EL (cell line): ENCODE measurements around the gene HOXA7.

Source experiments
- DNase-seq: peaks from one replicate; pipeline ENCODE4 v3.0.0-alpha.2; 2016

HOXA7 gene

GRCh38 chr7:27193335-27194001 lies 37.0 kb upstream of the HOXA7 start:
- DNase-seq, result peak; percentile 68

GRCh38 chr7:27192546-27193334 lies 36.3 kb upstream of the HOXA7 start:
- DNase-seq, result peak; percentile 73

GRCh38 chr7:27191833-27192545 lies 35.5 kb upstream of the HOXA7 start:
- DNase-seq, result peak; percentile 81

- DNase-seq, result peak; percentile 53
These were observed 34.8 kb upstream of the HOXA7 start for GRCh38 chr7:27191161-27191731.

GRCh38 chr7:27189997-27190748 lies 33.7 kb upstream of the HOXA7 start:
- DNase-seq, result peak; percentile 45

- DNase-seq, result peak; percentile 85
These were observed 33.0 kb upstream of the HOXA7 start for GRCh38 chr7:27189295-27189996.

- DNase-seq, result peak; percentile 72
These were observed 32.2 kb upstream of the HOXA7 start for GRCh38 chr7:27188386-27189294.

GRCh38 chr7:27187475-27188385 lies 31.3 kb upstream of the HOXA7 start:
- DNase-seq, result peak; percentile 59

GRCh38 chr7:27186668-27187474 lies 30.4 kb upstream of the HOXA7 start:
- peak; percentile 64 for DNase-seq

GRCh38 chr7:27185854-27186667 lies 29.6 kb upstream of the HOXA7 start:
- peak; percentile 53 for DNase-seq

GRCh38 chr7:27185013-27185853 lies 28.8 kb upstream of the HOXA7 start, which contains the start of gene HOXA11:
TSS of gene HOXA11 (minus strand) at chr7:27185232. CDS start at chr7:27185144, 88 bp downstream.
- peak; percentile 98 for DNase-seq

- DNase-seq, result peak; percentile 49
These were observed 28.0 kb upstream of the HOXA7 start for GRCh38 chr7:27184337-27185012.

- peak; percentile 33 for DNase-seq
These were observed 27.3 kb upstream of the HOXA7 start for GRCh38 chr7:27183682-27184336.

GRCh38 chr7:27182861-27183681 lies 26.6 kb upstream of the HOXA7 start:
- DNase-seq, result peak; percentile 39
